A549 (cell line): ENCODE results near the gene KRTAP9-3. TPM values are rescaled to one million over a fixed set of nuclear protein-coding genes. Genes with fewer than 3 reads are reported as not detected.
"Not testable (repeated sequence)": the region's sequence is repeated elsewhere in the genome, so short reads cannot be mapped to it uniquely, and the experiment has no call there.

Source experiments
- ATAC-seq, 2 experiments: fragments of 200-7000 bp in 1 of 2; fragments of >200 bp in 1 of 2; cut with Nextera tagmentation in 1 of 2; cut with Tn5 transposase in 1 of 2; 3 replicates each; pipeline versions ENCODE4 v1.8.0 to v1.9.1; 2018 to 2020; ENCODE audit warnings: mild to moderate bottlenecking in 1 of 2, moderate library complexity in 1 of 2
- CTCF ChIA-PET: fragments of 300-600 bp; sonication (Branson Sonifier 250); formaldehyde crosslinking; extraction: SDS; loops from one replicate; lab custom pipeline; 2021; ENCODE audit warnings: antibody characterized with exemption, inconsistent platforms; lab: Yijun Ruan, JAX
- POLR2A ChIA-PET: fragments of 350-600 bp; formaldehyde crosslinking; extraction: SDS; loops from one replicate; lab custom pipeline; 2021; ENCODE audit warnings: antibody characterized with exemption, inconsistent platforms; lab: Yijun Ruan, JAX
- DNase-seq, 2 experiments: peaks; one replicate each; pipeline versions ENCODE4 v3.0.0 to v3.0.0-alpha.2; 2011 to 2016; ENCODE audit warnings: low read depth in 1 of 2, low spot score in 1 of 2
- FAIRE-seq: peaks from 2 replicates; lab custom pipeline; 2011; peaks lifted over from hg19 to GRCh38; lab: Jason Lieb, UNC
- H3K27ac ChIP-seq, 2 experiments: fragments of >200 bp; sonication (Bioruptor Twin); formaldehyde crosslinking; 3 replicates each; pipeline ENCODE4 v1.5.1; 2016 to 2017
- H3K4me1 ChIP-seq: fragments of >200 bp; sonication (Bioruptor Twin); formaldehyde crosslinking; 3 replicates; pipeline ENCODE4 v1.6.1; 2016
- H3K4me2 ChIP-seq: fragments of >200 bp; sonication (Bioruptor Twin); formaldehyde crosslinking; 3 replicates; pipeline ENCODE4 v1.6.1; 2016
- H3K4me3 ChIP-seq: fragments of >200 bp; sonication (Bioruptor Twin); formaldehyde crosslinking; 3 replicates; pipeline ENCODE4 v1.5.1; 2016
- H3K9me3 ChIP-seq: fragments of >200 bp; sonication (Bioruptor Twin); formaldehyde crosslinking; 3 replicates; pipeline ENCODE4 v1.6.1; 2016
- ATOH8 ChIP-seq: fragments of 250-450 bp; sonication (Bioruptor Pico); IDR thresholded peaks from 2 replicates; pipeline ENCODE4 v1.5.0; 2020; ENCODE audit warnings: low read depth, mild to moderate bottlenecking, moderate library complexity
- BHLHE40 ChIP-seq: IDR thresholded peaks from 2 replicates; pipeline ENCODE4 v1.6.1; 2012; ENCODE audit warnings: low read depth, low read length, inconsistent platforms
- CBX2 ChIP-seq: fragments of 200-600 bp; sonication (generic); IDR thresholded peaks from 2 replicates; pipeline ENCODE4 v1.6.1; 2016; ENCODE audit warnings: low read depth, mild to moderate bottlenecking, borderline replicate concordance
- CHD2 ChIP-seq: fragments of 150-350 bp; IDR thresholded peaks from 2 replicates; pipeline ENCODE4 v1.6.1; 2014; ENCODE audit warnings: low read length; ENCODE audit not compliant: partially characterized antibody
- CHD4 ChIP-seq: fragments of 200-600 bp; sonication (generic); IDR thresholded peaks from 2 replicates; pipeline ENCODE4 v1.6.1; 2016; ENCODE audit warnings: antibody characterized with exemption, mild to moderate bottlenecking, borderline replicate concordance
- CTCF ChIP-seq: fragments of >200 bp; sonication (Bioruptor Twin); formaldehyde crosslinking; IDR thresholded peaks from 3 replicates; pipeline ENCODE4 v1.5.1; 2016
- EHF ChIP-seq: fragments of 250-450 bp; sonication (Bioruptor Pico); IDR thresholded peaks from 2 replicates; pipeline ENCODE4 v1.5.0; 2020; ENCODE audit warnings: mild to moderate bottlenecking
- EHMT2 ChIP-seq: fragments of 200-600 bp; sonication (generic); IDR thresholded peaks from 2 replicates; pipeline ENCODE4 v1.6.1; 2016; ENCODE audit warnings: antibody characterized with exemption, low read depth, mild to moderate bottlenecking, moderate library complexity
- ESRRA ChIP-seq: fragments of 150-350 bp; IDR thresholded peaks from 2 replicates; pipeline ENCODE4 v1.6.1; 2014; ENCODE audit warnings: mild to moderate bottlenecking, low read length, borderline replicate concordance
- FOXS1 ChIP-seq: fragments of 250-450 bp; sonication (Bioruptor Pico); IDR thresholded peaks from 2 replicates; pipeline ENCODE4 v1.5.0; 2020; ENCODE audit warnings: mild to moderate bottlenecking, moderate library complexity
- GATA3 ChIP-seq: IDR thresholded peaks from 2 replicates; pipeline ENCODE4 v1.6.1; 2012; ENCODE audit warnings: borderline replicate concordance
- HES2 ChIP-seq: fragments of >200 bp; sonication (Bioruptor Twin); formaldehyde crosslinking; IDR thresholded peaks from 2 replicates; pipeline ENCODE4 v1.6.1; 2016
- HEYL ChIP-seq: fragments of 250-450 bp; sonication (Bioruptor Pico); IDR thresholded peaks from 2 replicates; pipeline ENCODE4 v1.8.0; 2021; ENCODE audit warnings: mild to moderate bottlenecking, moderate library complexity
- HOXB13 ChIP-seq: fragments of 250-450 bp; sonication (Bioruptor Pico); IDR thresholded peaks from 2 replicates; pipeline ENCODE4 v1.5.0; 2020; ENCODE audit warnings: low read depth, mild to moderate bottlenecking, moderate library complexity
- HOXB5 ChIP-seq: fragments of 250-450 bp; sonication (Bioruptor Pico); IDR thresholded peaks from 2 replicates; pipeline ENCODE4 v1.5.0; 2020; ENCODE audit warnings: mild to moderate bottlenecking, moderate library complexity
- JUN ChIP-seq, 2 experiments: fragments of >200 bp; sonication (Bioruptor Twin); formaldehyde crosslinking; IDR thresholded peaks; 2 replicates in 1 of 2; 3 replicates in 1 of 2; pipeline ENCODE4 v1.6.1; 2016 to 2017
- KDM1A ChIP-seq: fragments of 200-600 bp; sonication (generic); IDR thresholded peaks from 2 replicates; pipeline ENCODE4 v1.6.1; 2016; ENCODE audit warnings: low read depth, mild to moderate bottlenecking
- MYC ChIP-seq: IDR thresholded peaks from 2 replicates; pipeline ENCODE4 v1.6.1; 2012; ENCODE audit warnings: mild to moderate bottlenecking, inconsistent platforms, low read length, improper control_type of control experiment, borderline replicate concordance
- NFE2L2 ChIP-seq: fragments of 150-350 bp; conservative IDR thresholded peaks from 2 replicates; pipeline ENCODE4 v1.6.1; 2014; ENCODE audit warnings: low read length
- NPAS2 ChIP-seq: fragments of 250-450 bp; sonication (Bioruptor Pico); IDR thresholded peaks from 2 replicates; pipeline ENCODE4 v1.8.0; 2022; ENCODE audit warnings: mild to moderate bottlenecking, moderate library complexity, borderline replicate concordance
- POLR2A ChIP-seq: IDR thresholded peaks from 2 replicates; pipeline ENCODE4 v1.6.1; 2012; ENCODE audit warnings: mild to moderate bottlenecking, low read length
- RARB ChIP-seq: fragments of 250-450 bp; sonication (Bioruptor Pico); IDR thresholded peaks from 2 replicates; pipeline ENCODE4 v1.8.0; 2021; ENCODE audit warnings: mild to moderate bottlenecking, moderate library complexity
- REST ChIP-seq: fragments of 200-600 bp; sonication (generic); IDR thresholded peaks from 2 replicates; pipeline ENCODE4 v1.6.1; 2016; ENCODE audit warnings: antibody characterized with exemption, mild to moderate bottlenecking, moderate library complexity
- RFX5 ChIP-seq: fragments of 450-650 bp; IDR thresholded peaks from 2 replicates; pipeline ENCODE4 v1.7.1; 2014; ENCODE audit warnings: antibody characterized with exemption, mild to moderate bottlenecking, moderate library complexity
- SMC3 ChIP-seq: fragments of >200 bp; sonication (Bioruptor Twin); formaldehyde crosslinking; IDR thresholded peaks from 3 replicates; pipeline ENCODE4 v1.6.1; 2018; ENCODE audit warnings: inconsistent platforms
- SREBF2 ChIP-seq: fragments of 450-650 bp; IDR thresholded peaks from 2 replicates; pipeline ENCODE4 v1.6.1; 2014; ENCODE audit warnings: mild to moderate bottlenecking, moderate library complexity
- USF2 ChIP-seq: fragments of 450-650 bp; IDR thresholded peaks from 2 replicates; pipeline ENCODE4 v1.6.1; 2014; ENCODE audit warnings: antibody characterized with exemption
- ZSCAN20 ChIP-seq: fragments of 250-450 bp; sonication (Bioruptor Pico); IDR thresholded peaks from 2 replicates; pipeline ENCODE4 v1.8.0; 2022; ENCODE audit warnings: mild to moderate bottlenecking, moderate library complexity
- WGBS: methylation state at CpG from one replicate; pipeline ENCODE4 v1.1.6; 2017; ENCODE audit errors: missing lambda C conversion rate; 5-methylcytosine and 5-hydroxymethylcytosine counted together
- polyA plus RNA-seq, 4 experiments: library from polyadenylated mRNA; depleted of rRNA in 3 of 4; stranded (reverse); fragments of >200 nt; fragmentation: RNase III in 1 of 4; extraction: RNeasy Plus Mini Kit Qiagen cat#74134 plus additional on column Dnase treatment in 1 of 4; gene quantifications; 2 replicates in 3 of 4; 3 replicates in 1 of 4; pipeline ENCODE4 v1.2.3, GENCODE V29; 2011 to 2017

KRTAP9-3 gene
- polyA plus RNA-seq, 2 of the 4 experiments (the other 2 are of a cell fraction) = not detected

- no peak for ATAC-seq
These were observed 6.2 kb upstream of the KRTAP9-3 start for GRCh38 chr17:41226051-41226450.

GRCh38 chr17:41226598-41227095 lies 5.6 kb upstream of the KRTAP9-3 start, which contains the start of gene KRTAP9-2:
KRTAP9-2 (plus strand) TSS chr17:41226648; CDS start chr17:41226655, 7 bp downstream.
- POLR2A ChIA-PET, H3K4me3 ChIP-seq, ATAC-seq, H3K4me2 ChIP-seq, CTCF ChIA-PET, H3K9me3 ChIP-seq, H3K27ac ChIP-seq, DNase-seq, FAIRE-seq, H3K4me1 ChIP-seq: not testable (repeated sequence)
- 48% methylated on average over 3 of the region's 4 CpGs for WGBS

More at GRCh38 chr17:41226051-41226450, 6.2 kb upstream of the KRTAP9-3 start:
- no peak overlapping the region for H3K4me2 ChIP-seq
- DNase-seq = no peak
- WGBS = 90% methylated on average over 6 of the region's 6 CpGs
- no peak overlapping the region for H3K4me3 ChIP-seq
- CTCF ChIA-PET = interaction anchor here (1.1 kb wide), 1 partner anchor 37 kb away, joined by 4 read pairs; no protein-coding TSS in a partner anchor
- H3K9me3 ChIP-seq = no peaks in the 10 kb centered on the region
- POLR2A ChIA-PET = no interaction called here
- peak; percentile 80 for FAIRE-seq
- no peaks in the 10 kb centered on the region for H3K4me1 ChIP-seq
- H3K27ac ChIP-seq = no peak overlapping the region
- no peak for TF ChIP-seq ZSCAN20 (CRISPR knock-in tag)
- no peak for TF ChIP-seq ATOH8
- no peak for TF ChIP-seq EHF
- TF ChIP-seq SMC3 = no peak
- TF ChIP-seq SREBF2 = no peak
- no peak for TF ChIP-seq JUN (IDR thresholded peaks at IDR 0.05)
- no peak for TF ChIP-seq REST
- TF ChIP-seq CBX2 = no peak
- TF ChIP-seq HES2 = no peak
- no peak for TF ChIP-seq RFX5
- TF ChIP-seq RARB (CRISPR knock-in tag) = no peak
- TF ChIP-seq GATA3 = no peak
- no peak for TF ChIP-seq ESRRA
- TF ChIP-seq NPAS2 = no peak
- TF ChIP-seq CHD2 = no peak
- TF ChIP-seq POLR2A = no peak
- TF ChIP-seq NFE2L2 = no peak
- no peak for TF ChIP-seq HEYL

GRCh38 chr17:41230094-41230493 lies 2.2 kb upstream of the KRTAP9-3 start:
- FAIRE-seq (no peak), DNase-seq (no peak)
- CTCF ChIA-PET = interaction anchor here (0.8 kb wide), 1 partner anchor 60 kb away, joined by 3 read pairs; no protein-coding TSS in a partner anchor
- H3K4me2 ChIP-seq = no peak overlapping the region
- no peak overlapping the region for H3K27ac ChIP-seq
- TF ChIP-seq HOXB13 (CRISPR knock-in tag) = no peak
- TF ChIP-seq EHMT2 = no peak
- TF ChIP-seq MYC = no peak
- TF ChIP-seq USF2 = no peak
- TF ChIP-seq CTCF = no peak
- TF ChIP-seq KDM1A = no peak
- TF ChIP-seq BHLHE40 = no peak
- TF ChIP-seq HOXB5 (CRISPR knock-in tag) = no peak
- no peak for TF ChIP-seq HES2
- no peak for TF ChIP-seq SREBF2
- TF ChIP-seq FOXS1 = no peak
- TF ChIP-seq CHD4 = no peak
- TF ChIP-seq, all 56 proteins: peak for 0
- no peak for ATAC-seq
- no peak overlapping the region for H3K4me3 ChIP-seq
- no peaks in the 10 kb centered on the region for H3K9me3 ChIP-seq
- POLR2A ChIA-PET = no interaction called here
- H3K4me1 ChIP-seq = no peaks in the 10 kb centered on the region
